NCI-H146 (cell line): ENCODE measurements around the gene CMTM8.

Source experiments
- DNase-seq: peaks from one replicate; lab custom pipeline; 2025; lab: John Stamatoyannopoulos, UW

Gene CMTM8

GRCh38 chr3:32307591-32307990 lies 69.1 kb downstream of the CMTM8 start:
- no peak for DNase-seq

- DNase-seq: no peak
These were observed 69.9 kb downstream of the CMTM8 start for GRCh38 chr3:32308378-32308777.

DNA sequence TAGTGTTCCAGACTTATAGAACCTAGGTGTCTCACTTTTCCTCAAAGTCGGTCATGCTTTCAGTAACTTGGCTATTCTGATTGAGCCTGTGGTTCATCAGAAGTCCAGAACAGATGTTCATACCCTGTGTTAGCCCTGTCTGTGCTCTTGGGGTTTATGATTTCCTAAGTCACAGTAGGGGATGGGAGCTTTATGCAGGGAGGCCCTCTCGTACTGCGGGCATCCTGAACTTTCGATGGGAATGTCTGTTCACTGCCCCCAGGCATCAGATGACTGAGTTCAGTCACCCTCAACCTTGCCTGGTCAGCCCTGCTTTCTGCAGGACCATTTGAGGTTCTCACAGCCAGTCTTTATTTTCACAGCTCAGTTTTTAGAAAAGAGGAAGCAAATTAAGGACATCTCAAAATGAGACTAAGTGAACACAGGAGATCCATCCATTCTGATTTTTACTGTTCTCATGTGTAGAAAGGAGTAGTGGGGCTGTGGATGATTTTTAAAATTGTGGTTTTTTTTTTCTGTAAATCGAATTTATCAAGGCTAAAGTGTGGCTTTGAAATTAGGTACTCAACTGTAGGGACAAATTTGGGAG lies 71.3 kb downstream of the CMTM8 start:
- DNase-seq: no peak

GRCh38 chr3:32310336-32310735 lies 71.9 kb downstream of the CMTM8 start:
- DNase-seq: no peak

DNA sequence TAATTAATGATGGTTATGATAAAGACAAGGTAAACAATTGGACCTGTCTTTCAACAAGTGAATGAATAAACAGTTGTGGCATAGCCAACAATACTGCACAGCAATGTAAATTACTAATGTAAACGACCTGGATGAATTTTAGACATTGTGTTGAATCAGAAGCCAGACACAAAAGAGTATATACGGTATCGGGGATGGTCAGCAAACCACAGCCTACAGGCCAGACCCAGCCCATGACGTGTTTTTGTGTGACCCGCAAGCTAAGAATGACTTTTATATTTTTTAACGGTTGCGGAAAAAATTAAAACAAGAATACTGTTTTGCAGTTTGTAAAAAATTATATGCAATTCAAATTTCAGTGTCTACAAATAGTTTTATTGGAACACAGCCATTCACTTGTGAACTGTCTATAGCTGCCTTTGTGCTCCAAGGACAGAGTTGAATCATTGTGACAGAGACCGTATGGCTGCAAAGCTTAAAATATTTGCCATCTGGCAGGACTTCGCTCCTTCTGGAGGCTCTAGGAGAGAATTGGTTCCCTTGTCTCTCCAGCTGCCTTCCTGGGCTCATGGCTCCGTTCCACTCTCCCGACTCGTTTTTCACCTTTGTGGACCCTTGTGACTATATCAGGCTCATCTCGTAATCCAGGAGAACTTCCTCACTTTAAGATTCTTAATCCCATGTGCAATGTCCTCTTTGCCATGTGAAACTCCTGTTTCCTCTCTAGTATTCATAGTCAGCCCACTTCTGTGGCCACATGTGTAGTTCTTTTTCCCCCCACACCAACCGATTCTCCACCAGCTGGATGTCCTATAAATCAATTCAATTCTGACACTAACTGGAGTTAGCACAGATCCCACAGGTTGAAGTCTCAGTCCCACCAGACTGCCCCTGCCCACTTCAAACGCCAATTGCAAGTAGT lies 72.7 kb downstream of the CMTM8 start:
- DNase-seq: no peak

GRCh38 chr3:32312251-32312650 lies 73.8 kb downstream of the CMTM8 start:
- DNase-seq: no peak

- no peak for DNase-seq
These were observed 74.7 kb downstream of the CMTM8 start for GRCh38 chr3:32313169-32313568.

- no peak for DNase-seq
These were observed 75.4 kb downstream of the CMTM8 start for GRCh38 chr3:32313723-32314473.

GRCh38 chr3:32315441-32315840 lies 77.0 kb downstream of the CMTM8 start:
- no peak for DNase-seq

DNA sequence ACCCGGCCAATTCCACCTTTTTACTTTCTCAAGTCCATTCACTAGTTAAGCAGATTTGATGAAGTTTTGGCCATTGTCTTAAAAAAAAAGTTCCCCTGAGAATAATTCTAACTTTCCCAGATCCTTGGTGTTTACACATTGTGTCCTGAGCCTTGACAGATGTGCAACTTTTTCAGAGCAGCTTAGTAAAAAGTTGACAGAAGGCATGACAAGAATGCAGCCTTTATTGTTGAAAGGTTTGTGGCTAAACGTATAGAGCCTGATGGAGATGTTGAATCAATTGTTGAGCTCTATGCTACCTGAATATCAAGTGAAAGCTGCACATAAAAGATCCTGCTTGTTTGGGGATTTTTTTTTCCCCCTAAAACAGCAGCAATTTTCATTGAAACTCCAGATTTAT lies 77.8 kb downstream of the CMTM8 start:
- DNase-seq: no peak

- no peak for DNase-seq
These were observed 78.5 kb downstream of the CMTM8 start for GRCh38 chr3:32316976-32317375.

GRCh38 chr3:32319607-32320006 lies 81.1 kb downstream of the CMTM8 start:
- DNase-seq: no peak

GRCh38 chr3:32320080-32320479 lies 81.6 kb downstream of the CMTM8 start:
- DNase-seq: no peak

- peak; percentile 90 for DNase-seq
These were observed 82.8 kb downstream of the CMTM8 start for GRCh38 chr3:32321095-32321790.

- DNase-seq: peak; percentile 12
These were observed 83.8 kb downstream of the CMTM8 start for GRCh38 chr3:32322311-32322710.

DNA sequence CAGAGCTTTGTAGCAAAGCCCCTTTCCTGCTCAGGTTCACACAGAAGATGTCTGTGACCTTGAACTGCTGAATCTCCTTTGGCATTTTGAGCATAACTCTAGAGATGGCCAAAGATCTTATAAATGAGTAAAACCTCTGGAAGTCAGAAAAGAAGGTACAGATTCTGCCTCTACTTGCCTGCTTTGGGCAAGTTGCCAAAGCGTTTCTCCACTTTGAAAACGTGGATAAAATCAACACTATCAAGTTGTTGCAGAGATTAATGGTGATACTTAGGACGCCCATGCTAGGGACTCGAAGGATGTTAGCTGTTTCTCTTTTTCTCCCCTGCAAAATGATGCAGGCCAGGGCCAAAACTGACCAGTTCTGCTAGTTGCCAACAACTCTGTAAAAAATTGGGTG lies 85.1 kb downstream of the CMTM8 start:
- no peak for DNase-seq

GRCh38 chr3:32325201-32325600 lies 86.7 kb downstream of the CMTM8 start:
- no peak for DNase-seq

- no peak for DNase-seq
These were observed 87.4 kb downstream of the CMTM8 start for GRCh38 chr3:32325927-32326326.

GRCh38 chr3:32326795-32327194 lies 88.3 kb downstream of the CMTM8 start:
- no peak for DNase-seq

DNA sequence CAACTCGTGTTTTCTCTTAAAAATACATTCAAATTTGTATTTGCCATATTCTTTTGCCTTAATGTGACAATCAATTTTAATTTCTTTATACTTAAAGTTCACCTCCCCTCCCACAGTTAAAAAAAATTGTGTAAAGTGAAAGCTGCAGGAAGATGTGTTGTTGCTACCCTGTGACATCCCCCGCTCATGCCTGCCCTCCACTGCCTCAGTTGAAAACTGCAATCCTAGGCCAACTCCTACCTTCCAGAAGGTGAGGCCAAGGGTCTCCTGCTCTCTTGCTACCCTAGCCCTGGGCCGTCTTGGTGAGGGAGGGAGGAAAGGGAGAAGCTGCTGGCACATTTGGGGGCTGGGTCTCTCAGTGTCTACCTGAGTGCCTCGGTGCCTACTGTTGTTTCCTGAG lies 96.2 kb downstream of the CMTM8 start:
- no peak for DNase-seq

- no peak for DNase-seq
These were observed 97.1 kb downstream of the CMTM8 start for GRCh38 chr3:32335365-32336112.

DNA sequence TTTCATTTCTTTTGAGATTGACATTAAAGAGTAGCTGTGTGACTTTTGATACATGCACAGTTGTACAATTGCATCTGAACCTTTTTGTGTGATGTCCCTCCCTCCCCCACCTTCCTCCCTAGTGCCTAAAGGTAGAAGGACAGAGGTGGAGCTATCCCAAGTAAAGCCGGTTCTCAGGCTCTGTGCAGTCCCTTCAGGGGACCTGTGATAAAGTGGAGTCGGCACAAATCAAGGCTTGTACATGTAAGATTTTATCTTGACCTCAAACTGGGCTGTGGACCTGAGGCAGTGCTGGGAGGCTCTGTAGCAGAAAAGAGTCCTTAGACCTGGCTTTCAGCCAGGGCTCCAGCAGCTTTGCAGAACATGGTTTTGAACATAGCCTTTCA lies 97.6 kb downstream of the CMTM8 start:
- DNase-seq: no peak
